ENCODE data around the gene FLYWCH1. TPM values are rescaled to one million over a fixed set of nuclear protein-coding genes. Genes with fewer than 3 reads are reported as not detected.
A peak's percentile ranks its signal among the peaks of the same experiment; 100 is the strongest.

FLYWCH1 gene
- total and polyA plus RNA-seq, 8 donors: 11.5 to 40.4 (median 16.5) TPM

- FAIRE-seq: no peak
- H3K36me3 ChIP-seq: no peaks in the 10 kb centered on the region
- H3K27ac ChIP-seq: no peak overlapping the region
- H3K4me3 ChIP-seq: no peak overlapping the region
- no peak for TF ChIP-seq CTCF (IDR thresholded peaks at IDR 0.05)
- ATAC-seq: no peak
- H3K9me3 ChIP-seq: no peaks in the 10 kb centered on the region
- peaks cover 13 to 30% (median 17%) of the 10 kb centered on the region in 3 donors for H3K4me1 ChIP-seq
- intact Hi-C loops (cut with DNase I): no loop called here
- no peak for DNase-seq
- 77 to 78% methylated on average over 8 of the region's 8 CpGs for WGBS, 2 donors
- no peaks in the 10 kb centered on the region for H3K27me3 ChIP-seq
These were observed 76.1 kb downstream of the FLYWCH1 start for GRCh38 chr16:2987833-2988232.

GRCh38 chr16:2988590-2989099 lies 76.9 kb downstream of the FLYWCH1 start:
- Histone ChIP-seq H3K4me1 (peaks cover 13 to 27% (median 17%) of the 10 kb centered on the region in 3 donors), H3K27me3 (no peaks in the 10 kb centered on the region), H3K9me3 (no peaks in the 10 kb centered on the region), H3K36me3 (no peaks in the 10 kb centered on the region), H3K27ac (no peak overlapping the region), H3K4me3 (no peak overlapping the region)
- no peak for TF ChIP-seq CTCF (IDR thresholded peaks at IDR 0.05)
- WGBS, 2 donors: 84 to 85% methylated on average over 8 of the region's 8 CpGs
- FAIRE-seq: no peak
- intact Hi-C loops (cut with DNase I): no loop called here
- ATAC-seq: no peak
- DNase-seq: no peak

- peaks cover 0 to 6% (median 6%) of the 10 kb centered on the region in 3 donors for H3K4me1 ChIP-seq
- no peaks in the 10 kb centered on the region for H3K9me3 ChIP-seq
- 66 to 68% methylated on average over 8 to 10 of the region's 10 CpGs for WGBS, 2 donors
- H3K36me3 ChIP-seq: no peaks in the 10 kb centered on the region
- TF ChIP-seq CTCF (IDR thresholded peaks at IDR 0.05): no peak
- DNase-seq (no peak), FAIRE-seq (no peak), ATAC-seq (no peak)
- no peak overlapping the region for H3K4me3 ChIP-seq
- no peaks in the 10 kb centered on the region for H3K27me3 ChIP-seq
- intact Hi-C loops (cut with DNase I): no loop called here
- H3K27ac ChIP-seq: no peak overlapping the region
These were observed 79.2 kb downstream of the FLYWCH1 start for GRCh38 chr16:2990891-2991290.

GRCh38 chr16:2991566-2992261 lies 80.0 kb downstream of the FLYWCH1 start:
- WGBS, 2 donors: 88% methylated on average over 11 to 12 of the region's 12 CpGs
- FAIRE-seq: no peak

More at GRCh38 chr16:2991566-2992261, 80.0 kb downstream of the FLYWCH1 start:
- DNase-seq: peak in 1 of 6 donors; percentile 69
- H3K4me1 ChIP-seq: no peaks in the 10 kb centered on the region
- no peak for TF ChIP-seq CTCF (IDR thresholded peaks at IDR 0.05)
- intact Hi-C loops (cut with DNase I): no loop called here
- H3K27me3 ChIP-seq: no peaks in the 10 kb centered on the region
- no peak overlapping the region for H3K27ac ChIP-seq
- H3K9me3 ChIP-seq: no peaks in the 10 kb centered on the region
- H3K4me3 ChIP-seq: no peak overlapping the region
- ATAC-seq: no peak
- no peaks in the 10 kb centered on the region for H3K36me3 ChIP-seq
